ENCODE results near the gene BCL2. TPM values are rescaled to one million over a fixed set of nuclear protein-coding genes. Genes with fewer than 3 reads are reported as not detected.

The BCL2 gene
- total and polyA plus RNA-seq, 4 donors: 2.6 to 25.4 (median 14.0) TPM

DNA sequence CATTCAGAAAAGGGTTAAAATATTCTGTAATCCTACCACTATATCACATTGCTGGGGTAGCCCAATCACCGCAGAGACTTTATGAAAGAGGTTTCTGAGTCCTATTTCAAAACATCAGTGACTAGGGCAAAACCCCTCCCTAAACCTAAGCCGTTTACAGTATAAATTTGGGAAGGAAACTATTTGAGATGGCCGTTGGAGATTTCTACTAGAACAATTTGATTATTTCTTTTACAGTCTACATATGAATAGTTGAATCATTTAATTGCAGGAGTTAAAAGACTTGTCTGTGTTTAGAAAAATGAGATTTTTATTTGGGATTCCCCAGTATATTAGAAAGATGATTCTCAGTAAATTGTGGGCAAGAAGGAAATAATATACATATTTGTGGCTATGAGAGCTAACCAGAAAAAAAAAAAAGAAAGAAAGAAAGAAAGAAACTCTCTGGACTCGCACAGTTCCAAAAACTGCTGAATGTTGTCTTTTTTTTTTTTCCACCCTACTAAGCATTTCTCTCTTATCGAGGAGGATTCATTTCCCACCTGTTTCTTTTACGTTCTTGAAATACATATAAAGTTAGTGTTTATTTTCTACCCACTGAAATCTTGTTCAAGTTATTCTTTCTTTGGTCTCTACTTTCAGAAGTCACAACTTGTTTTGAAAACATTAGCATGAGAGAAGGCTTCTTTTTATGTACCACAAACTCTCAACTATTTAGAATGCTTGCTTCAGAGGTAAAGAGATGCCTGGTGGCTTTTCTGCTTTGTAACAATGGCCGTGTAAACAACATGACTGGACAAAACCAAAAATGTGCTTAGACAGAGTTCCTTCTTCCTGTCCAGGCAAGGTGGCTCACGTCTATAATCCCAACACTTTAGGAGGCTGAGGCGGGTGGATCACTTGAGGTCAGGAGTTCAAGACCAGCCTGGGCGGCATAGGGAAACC is 65.9 kb downstream of the BCL2 start:
- H3K27ac ChIP-seq (ENCODE audit: low read depth in 1 of 2, low read length in 2 of 2): no peak overlapping the region

GRCh38 chr18:63253014-63253413 is 66.6 kb downstream of the BCL2 start:
- Histone ChIP-seq H3K4me3 (ENCODE audit: low read length in 2 of 2) (no peak overlapping the region), H3K27ac (ENCODE audit: low read depth in 1 of 2, low read length in 2 of 2) (no peak overlapping the region), H3K9me3 (ENCODE audit: control insufficient read depth, low read length) (no peaks in the 10 kb centered on the region), H3K36me3 (ENCODE audit: control insufficient read depth in 1 of 2, insufficient read depth in 2 of 2, low read length in 1 of 2) (no peaks in the 10 kb centered on the region), H3K27me3 (ENCODE audit: control insufficient read depth in 1 of 2, insufficient read depth in 2 of 2, low read length in 1 of 2) (no peaks in the 10 kb centered on the region), H3K4me1 (ENCODE audit: control insufficient read depth in 1 of 2, insufficient read depth in 2 of 2, low read length in 2 of 2) (no peaks in the 10 kb centered on the region)
- WGBS, 2 donors: 77 to 78% methylated on average over 6 of the region's 6 CpGs
- intact Hi-C loops (cut with DNase I): no loop called here
- DNase-seq: no peak
- no peak for ATAC-seq (ENCODE audit: low FRiP score)

More for the DNA sequence above, 65.9 kb downstream of the BCL2 start:
- H3K9me3 ChIP-seq (ENCODE audit: control insufficient read depth, low read length): no peaks in the 10 kb centered on the region
- ATAC-seq (ENCODE audit: low FRiP score) (no peak), DNase-seq (no peak)
- no peak overlapping the region for H3K4me3 ChIP-seq (ENCODE audit: low read length in 2 of 2)
- WGBS, 2 donors: 42 to 44% methylated on average over 10 of the region's 10 CpGs
- no peaks in the 10 kb centered on the region for H3K4me1 ChIP-seq (ENCODE audit: control insufficient read depth in 1 of 2, insufficient read depth in 2 of 2, low read length in 2 of 2)
- intact Hi-C loops (cut with DNase I): no loop called here
- no peaks in the 10 kb centered on the region for H3K36me3 ChIP-seq (ENCODE audit: control insufficient read depth in 1 of 2, insufficient read depth in 2 of 2, low read length in 1 of 2)
- no peaks in the 10 kb centered on the region for H3K27me3 ChIP-seq (ENCODE audit: control insufficient read depth in 1 of 2, insufficient read depth in 2 of 2, low read length in 1 of 2)

GRCh38 chr18:63249771-63250170 is 69.8 kb downstream of the BCL2 start:
- Histone ChIP-seq H3K4me1 (ENCODE audit: control insufficient read depth in 1 of 2, insufficient read depth in 2 of 2, low read length in 2 of 2) (no peaks in the 10 kb centered on the region), H3K4me3 (ENCODE audit: low read length in 2 of 2) (no peak overlapping the region), H3K27ac (ENCODE audit: low read depth in 1 of 2, low read length in 2 of 2) (no peak overlapping the region), H3K36me3 (ENCODE audit: control insufficient read depth in 1 of 2, insufficient read depth in 2 of 2, low read length in 1 of 2) (no peaks in the 10 kb centered on the region), H3K27me3 (ENCODE audit: control insufficient read depth in 1 of 2, insufficient read depth in 2 of 2, low read length in 1 of 2) (no peaks in the 10 kb centered on the region), H3K9me3 (ENCODE audit: control insufficient read depth, low read length) (no peaks in the 10 kb centered on the region)
- WGBS, 2 donors: 67 to 75% methylated on average over 7 of the region's 7 CpGs
- ATAC-seq (ENCODE audit: low FRiP score): no peak
- intact Hi-C loops (cut with DNase I): no loop called here
- no peak for DNase-seq

- DNase-seq (no peak), ATAC-seq (ENCODE audit: low FRiP score) (no peak)
- 38 to 49% methylated on average over 4 of the region's 4 CpGs for WGBS, 2 donors
- H3K4me1 ChIP-seq (ENCODE audit: control insufficient read depth in 1 of 2, insufficient read depth in 2 of 2, low read length in 2 of 2): no peaks in the 10 kb centered on the region
- no peak overlapping the region for H3K4me3 ChIP-seq (ENCODE audit: low read length in 2 of 2)
- no peak overlapping the region for H3K27ac ChIP-seq (ENCODE audit: low read depth in 1 of 2, low read length in 2 of 2)
- H3K27me3 ChIP-seq (ENCODE audit: control insufficient read depth in 1 of 2, insufficient read depth in 2 of 2, low read length in 1 of 2): no peaks in the 10 kb centered on the region
- no peaks in the 10 kb centered on the region for H3K36me3 ChIP-seq (ENCODE audit: control insufficient read depth in 1 of 2, insufficient read depth in 2 of 2, low read length in 1 of 2)
- intact Hi-C loops (cut with DNase I): no loop called here
- H3K9me3 ChIP-seq (ENCODE audit: control insufficient read depth, low read length): no peaks in the 10 kb centered on the region
These were observed 71.6 kb downstream of the BCL2 start for GRCh38 chr18:63247926-63248325.

GRCh38 chr18:63247506-63247905 is 72.1 kb downstream of the BCL2 start:
- no peak for ATAC-seq (ENCODE audit: low FRiP score)
- no peak for DNase-seq
- Histone ChIP-seq H3K27ac (ENCODE audit: low read depth in 1 of 2, low read length in 2 of 2) (no peak overlapping the region), H3K36me3 (ENCODE audit: control insufficient read depth in 1 of 2, insufficient read depth in 2 of 2, low read length in 1 of 2) (no peaks in the 10 kb centered on the region), H3K4me1 (ENCODE audit: control insufficient read depth in 1 of 2, insufficient read depth in 2 of 2, low read length in 2 of 2) (no peaks in the 10 kb centered on the region), H3K9me3 (ENCODE audit: control insufficient read depth, low read length) (no peaks in the 10 kb centered on the region), H3K27me3 (ENCODE audit: control insufficient read depth in 1 of 2, insufficient read depth in 2 of 2, low read length in 1 of 2) (no peaks in the 10 kb centered on the region), H3K4me3 (ENCODE audit: low read length in 2 of 2) (no peak overlapping the region)
- 70 to 82% methylated on average over 4 of the region's 4 CpGs for WGBS, 2 donors
- intact Hi-C loops (cut with DNase I): no loop called here

GRCh38 chr18:63245600-63245999 is 74.0 kb downstream of the BCL2 start:
- H3K9me3 ChIP-seq (ENCODE audit: control insufficient read depth, low read length): no peaks in the 10 kb centered on the region
- H3K4me3 ChIP-seq (ENCODE audit: low read length in 2 of 2): no peak overlapping the region
- no peak overlapping the region for H3K27ac ChIP-seq (ENCODE audit: low read depth in 1 of 2, low read length in 2 of 2)
- H3K27me3 ChIP-seq (ENCODE audit: control insufficient read depth in 1 of 2, insufficient read depth in 2 of 2, low read length in 1 of 2): no peaks in the 10 kb centered on the region
- WGBS, 2 donors: 91% methylated on average over 3 of the region's 3 CpGs
- no peaks in the 10 kb centered on the region for H3K36me3 ChIP-seq (ENCODE audit: control insufficient read depth in 1 of 2, insufficient read depth in 2 of 2, low read length in 1 of 2)
- intact Hi-C loops (cut with DNase I): no loop called here
- no peak for DNase-seq
- ATAC-seq (ENCODE audit: low FRiP score): no peak
- H3K4me1 ChIP-seq (ENCODE audit: control insufficient read depth in 1 of 2, insufficient read depth in 2 of 2, low read length in 2 of 2): peaks cover 0 to 2% of the 10 kb centered on the region in 2 donors

DNA sequence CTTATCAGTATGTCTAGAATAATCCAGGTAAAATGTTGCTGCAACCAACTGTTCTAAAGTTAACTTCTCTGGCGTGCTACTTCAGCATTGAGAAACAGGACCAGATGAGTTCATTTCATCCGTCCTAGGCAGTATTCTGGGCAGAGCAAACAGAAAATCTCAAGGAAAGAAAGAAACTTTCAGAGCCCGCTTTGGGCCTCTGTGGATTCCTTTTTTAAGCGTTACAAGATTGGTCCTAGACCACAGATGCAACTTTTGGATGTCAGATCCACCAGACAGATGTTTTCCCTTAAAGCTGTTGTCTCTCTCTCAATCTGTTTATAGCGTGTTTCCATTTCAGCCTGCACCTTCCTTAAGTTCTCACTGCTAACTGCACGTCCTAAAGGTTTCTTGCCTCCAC is 75.0 kb downstream of the BCL2 start:
- H3K27ac ChIP-seq (ENCODE audit: low read depth in 1 of 2, low read length in 2 of 2): no peak overlapping the region

DNA sequence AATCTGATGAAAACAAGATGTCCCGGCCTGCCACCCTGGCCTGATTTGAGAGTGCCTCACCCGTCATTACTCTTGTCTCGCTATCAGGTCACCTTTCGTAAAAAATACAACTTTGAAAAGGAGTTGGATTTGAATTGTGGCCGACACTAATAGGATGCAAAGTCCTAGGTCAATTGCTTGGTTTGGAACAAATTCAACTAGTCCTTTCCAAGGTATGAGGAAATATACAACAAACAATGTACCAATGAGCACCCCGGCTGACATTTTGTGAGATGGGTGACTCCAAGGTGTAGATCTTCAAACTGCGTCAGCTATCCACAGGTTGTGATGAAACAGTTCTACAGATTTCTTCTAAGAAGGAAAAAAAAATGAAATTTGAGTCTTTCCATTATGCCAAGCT is 77.8 kb downstream of the BCL2 start:
- H3K27ac ChIP-seq (ENCODE audit: low read depth in 1 of 2, low read length in 2 of 2): no peak overlapping the region
- intact Hi-C loops (cut with DNase I): loop anchor here in 1 of 2 donors (2.0 kb wide), 1 partner anchor 17 kb away; no protein-coding TSS in a partner anchor
- WGBS, 2 donors: 79 to 81% methylated on average over 7 of the region's 7 CpGs

More for the DNA sequence above, 75.0 kb downstream of the BCL2 start:
- intact Hi-C loops (cut with DNase I): no loop called here
- 78 to 85% methylated on average over 6 of the region's 6 CpGs for WGBS, 2 donors
- peaks cover 0 to 2% of the 10 kb centered on the region in 2 donors for H3K4me1 ChIP-seq (ENCODE audit: control insufficient read depth in 1 of 2, insufficient read depth in 2 of 2, low read length in 2 of 2)
- no peaks in the 10 kb centered on the region for H3K9me3 ChIP-seq (ENCODE audit: control insufficient read depth, low read length)
- DNase-seq (no peak), ATAC-seq (ENCODE audit: low FRiP score) (peak; percentile 50)
- H3K36me3 ChIP-seq (ENCODE audit: control insufficient read depth in 1 of 2, insufficient read depth in 2 of 2, low read length in 1 of 2): no peaks in the 10 kb centered on the region
- H3K4me3 ChIP-seq (ENCODE audit: low read length in 2 of 2): no peak overlapping the region
- no peaks in the 10 kb centered on the region for H3K27me3 ChIP-seq (ENCODE audit: control insufficient read depth in 1 of 2, insufficient read depth in 2 of 2, low read length in 1 of 2)

GRCh38 chr18:63241317-63241712 is 78.3 kb downstream of the BCL2 start:
- H3K27ac ChIP-seq (ENCODE audit: low read depth in 1 of 2, low read length in 2 of 2): no peak overlapping the region
- DNase-seq (no peak), ATAC-seq (ENCODE audit: low FRiP score) (no peak)
- peaks cover 5 to 6% of the 10 kb centered on the region in 2 donors for H3K4me1 ChIP-seq (ENCODE audit: control insufficient read depth in 1 of 2, insufficient read depth in 2 of 2, low read length in 2 of 2)
- no peak overlapping the region for H3K4me3 ChIP-seq (ENCODE audit: low read length in 2 of 2)
- intact Hi-C loops (cut with DNase I): loop anchor here in 1 of 2 donors (2.0 kb wide), 1 partner anchor 17 kb away; no protein-coding TSS in a partner anchor
- H3K27me3 ChIP-seq (ENCODE audit: control insufficient read depth in 1 of 2, insufficient read depth in 2 of 2, low read length in 1 of 2): no peaks in the 10 kb centered on the region
- no peaks in the 10 kb centered on the region for H3K36me3 ChIP-seq (ENCODE audit: control insufficient read depth in 1 of 2, insufficient read depth in 2 of 2, low read length in 1 of 2)
- no peaks in the 10 kb centered on the region for H3K9me3 ChIP-seq (ENCODE audit: control insufficient read depth, low read length)
- WGBS, 2 donors: 63 to 74% methylated on average over 3 of the region's 3 CpGs

More for the DNA sequence above, 77.8 kb downstream of the BCL2 start:
- Histone ChIP-seq H3K27me3 (ENCODE audit: control insufficient read depth in 1 of 2, insufficient read depth in 2 of 2, low read length in 1 of 2) (no peaks in the 10 kb centered on the region), H3K9me3 (ENCODE audit: control insufficient read depth, low read length) (no peaks in the 10 kb centered on the region), H3K4me3 (ENCODE audit: low read length in 2 of 2) (no peak overlapping the region), H3K36me3 (ENCODE audit: control insufficient read depth in 1 of 2, insufficient read depth in 2 of 2, low read length in 1 of 2) (no peaks in the 10 kb centered on the region), H3K4me1 (ENCODE audit: control insufficient read depth in 1 of 2, insufficient read depth in 2 of 2, low read length in 2 of 2) (peaks cover 5 to 6% of the 10 kb centered on the region in 2 donors)
- no peak for ATAC-seq (ENCODE audit: low FRiP score)
- no peak for DNase-seq

Data from aorta (tissue), 5 donors.